GM12878 (cell line): ENCODE results near the gene AGGF1. TPM values are rescaled to one million over a fixed set of nuclear protein-coding genes. Genes with fewer than 3 reads are reported as not detected.
A peak's percentile ranks its signal among the peaks of the same experiment; 100 is the strongest.
"Not testable (repeated sequence)": the region's sequence is repeated elsewhere in the genome, so short reads cannot be mapped to it uniquely, and the experiment has no call there.

Source experiments
- ATAC-seq: fragments of 200-7000 bp; cut with Tn5 transposase; 3 replicates; pipeline ENCODE4 v1.9.1; 2020; ENCODE audit warnings: mild to moderate bottlenecking, moderate library complexity
- BruUV-seq: library from RNA; stranded (reverse); fragments of 400-500 nt; replicated peaks from 2 replicates; lab custom pipeline; 2021; lab: Mats Ljungman, UMichigan
- CTCF ChIA-PET: fragments of 300-600 bp; sonication (Branson Sonifier 250); formaldehyde crosslinking; extraction: SDS; loops from one replicate; lab custom pipeline; 2021; ENCODE audit warnings: inconsistent platforms; lab: Yijun Ruan, JAX
- POLR2A ChIA-PET: fragments of 350-600 bp; formaldehyde crosslinking; extraction: SDS; loops from one replicate; lab custom pipeline; 2021; ENCODE audit warnings: inconsistent platforms; lab: Charles Lee
- RAD21 ChIA-PET: fragments of 300-600 bp; sonication (Branson Sonifier 250); formaldehyde crosslinking; loops from one replicate; lab custom pipeline; 2023; ENCODE audit warnings: antibody characterized with exemption; ENCODE audit not compliant: unreplicated experiment; lab: Charles Lee
- SMC1A ChIA-PET: fragments of 300-600 bp; sonication (Branson Sonifier 250); formaldehyde crosslinking; loops from one replicate; lab custom pipeline; 2023; ENCODE audit not compliant: unreplicated experiment, uncharacterized antibody; lab: Charles Lee
- DNase-seq: peaks from one replicate; pipeline ENCODE4 v3.0.0-alpha.2; 2011; ENCODE audit warnings: low read depth, low spot score
- FAIRE-seq: peaks from 3 replicates; lab custom pipeline; 2011; peaks lifted over from hg19 to GRCh38; lab: Jason Lieb, UNC
- H2AFZ ChIP-seq: 2 replicates; pipeline ENCODE4 v1.6.0; 2011; ENCODE audit warnings: low read depth, low read length, control low read depth; ENCODE audit not compliant: control insufficient read depth
- H3K27ac ChIP-seq: 2 replicates; pipeline ENCODE4 v1.5.1; 2011; ENCODE audit warnings: control low read depth; ENCODE audit not compliant: control insufficient read depth, insufficient read depth
- H3K27me3 ChIP-seq, 2 experiments: replicated peaks in 1 of 2; 2 replicates each; pipeline versions ENCODE4 v1.6.0 to v1.6.1; 2011; ENCODE audit warnings: low read length in 1 of 2; ENCODE audit not compliant: control insufficient read depth in 2 of 2, insufficient read depth in 2 of 2
- H3K36me3 ChIP-seq, 2 experiments: 2 replicates each; pipeline ENCODE4 v1.5.1; 2011; ENCODE audit warnings: low read length in 1 of 2; ENCODE audit not compliant: control insufficient read depth in 2 of 2, insufficient read depth in 2 of 2
- H3K4me1 ChIP-seq: 2 replicates; pipeline ENCODE4 v1.6.1; 2011; ENCODE audit warnings: mild to moderate bottlenecking, low read length, moderate library complexity, mixed read lengths; ENCODE audit not compliant: control insufficient read depth, insufficient read depth
- H3K4me2 ChIP-seq: 2 replicates; pipeline ENCODE4 v1.6.0; 2011; ENCODE audit warnings: control low read depth; ENCODE audit not compliant: control insufficient read depth, insufficient read depth
- H3K4me3 ChIP-seq: fragments of 200-600 bp; sonication (generic); 2 replicates; pipeline ENCODE4 v1.5.1; 2016
- H3K79me2 ChIP-seq: 2 replicates; pipeline ENCODE4 v1.6.0; 2011; ENCODE audit warnings: low read length; ENCODE audit not compliant: control insufficient read depth, insufficient read depth
- H3K9ac ChIP-seq: 2 replicates; pipeline ENCODE4 v1.8.0; 2011; ENCODE audit warnings: low read length, control low read depth, mixed read lengths; ENCODE audit not compliant: control insufficient read depth, insufficient read depth
- H3K9me3 ChIP-seq: replicated peaks from 3 replicates; pipeline ENCODE4 v1.5.1; 2011; ENCODE audit warnings: mild to moderate bottlenecking, low read length; ENCODE audit not compliant: control insufficient read depth, insufficient read depth
- H4K20me1 ChIP-seq: 2 replicates; pipeline ENCODE4 v1.6.0; 2011; ENCODE audit not compliant: control insufficient read depth, insufficient read depth
- JUND ChIP-seq: IDR thresholded peaks from 2 replicates; pipeline ENCODE4 v1.6.1; 2012; ENCODE audit warnings: low read depth, mild to moderate bottlenecking, low read length, improper control_type of control experiment, moderate library complexity
- PAX5 ChIP-seq: IDR thresholded peaks from 2 replicates; pipeline ENCODE4 v1.6.1; 2011; ENCODE audit warnings: low read depth, low read length, borderline replicate concordance
- POLR2AphosphoS5 ChIP-seq: IDR thresholded peaks from 2 replicates; pipeline ENCODE4 v1.6.1; 2011; ENCODE audit warnings: mild to moderate bottlenecking, low read length, inconsistent platforms
- SMAD5 ChIP-seq: IDR thresholded peaks from 2 replicates; pipeline ENCODE4 v1.6.1; 2016; ENCODE audit warnings: antibody characterized with exemption, low read depth
- SRF ChIP-seq, 2 experiments: IDR thresholded peaks; 2 replicates each; pipeline ENCODE4 v1.6.1; 2011; ENCODE audit warnings: low read depth in 2 of 2, low read length in 2 of 2, mild to moderate bottlenecking in 1 of 2, moderate library complexity in 1 of 2
- TCF7 ChIP-seq: IDR thresholded peaks from 2 replicates; pipeline ENCODE4 v1.6.1; 2014; ENCODE audit warnings: antibody characterized with exemption, borderline replicate concordance
- WGBS: methylation state at CpG from one replicate; pipeline ENCODE4 v1.1.6; 2016; ENCODE audit warnings: low lambda C conversion rate; ENCODE audit not compliant: insufficient replicate concordance, insufficient coverage; ENCODE audit errors: missing lambda C conversion rate; 5-methylcytosine and 5-hydroxymethylcytosine counted together
- in situ Hi-C: fragments of 300-500 bp; cut with MboI; formaldehyde crosslinking; loops from 9 replicates; pipeline ENCODE4 v1.14.3; 2018; ENCODE audit warnings: mixed read lengths
- intact Hi-C: fragments of 100-400 bp; cut with micrococcal nuclease; formaldehyde crosslinking; loops from one replicate; pipeline ENCODE4 v1.14.2; 2022; ENCODE audit not compliant: unreplicated experiment
- polyA plus RNA-seq, 11 experiments: library from polyadenylated mRNA; depleted of rRNA in 4 of 11; unstranded in 6 of 11; stranded (reverse) in 5 of 11; fragments of >200 nt; fragmentation: Nextera tagmentation in 4 of 11; fragmentation: Illumina TruSeq in 1 of 11; extraction: Ambion mirVana in 4 of 11; extraction: Trizol in 1 of 11; gene quantifications; 1 replicate in 1 of 11; 2 replicates in 10 of 11; pipeline versions ENCODE4 v1.2.1 to v1.2.3, GENCODE V29; 2011 to 2016; ENCODE audit warnings: inconsistent platforms in 2 of 11, missing spikeins in 2 of 11, low read depth in 1 of 11
- small RNA-seq: library from RNA; depleted of rRNA; stranded (forward); fragments of <200 nt; gene quantifications from one replicate; pipeline ENCODE3, GENCODE V24; 2014
- total RNA-seq, 4 experiments: library from RNA; depleted of rRNA in 3 of 4; stranded (reverse); fragments of >200 nt in 3 of 4; fragmentation: Illumina TruSeq in 1 of 4; extraction: Trizol in 1 of 4; gene quantifications; 2 replicates each; pipeline versions ENCODE4 v1.2.1 to v1.2.3, GENCODE V29; 2013 to 2021
- TF ChIP-seq, protein P1 (sequence below): fragments of 450-650 bp; IDR thresholded peaks from 2 replicates; pipeline ENCODE4 v1.6.1; 2018; ENCODE audit warnings: mild to moderate bottlenecking, low read depth, moderate library complexity; ENCODE audit not compliant: partially characterized antibody
- TF ChIP-seq, protein P2 (sequence below): IDR thresholded peaks from 2 replicates; pipeline ENCODE4 v1.6.1; 2012; ENCODE audit warnings: low read depth, low read length, improper control_type of control experiment

AGGF1 gene
- total and polyA plus RNA-seq, 10 of the 15 experiments (the other 5 are each of a cell fraction or from before 2014, with no cell fraction given): 7.3 to 43.4 (median 20.2) TPM

DNA sequence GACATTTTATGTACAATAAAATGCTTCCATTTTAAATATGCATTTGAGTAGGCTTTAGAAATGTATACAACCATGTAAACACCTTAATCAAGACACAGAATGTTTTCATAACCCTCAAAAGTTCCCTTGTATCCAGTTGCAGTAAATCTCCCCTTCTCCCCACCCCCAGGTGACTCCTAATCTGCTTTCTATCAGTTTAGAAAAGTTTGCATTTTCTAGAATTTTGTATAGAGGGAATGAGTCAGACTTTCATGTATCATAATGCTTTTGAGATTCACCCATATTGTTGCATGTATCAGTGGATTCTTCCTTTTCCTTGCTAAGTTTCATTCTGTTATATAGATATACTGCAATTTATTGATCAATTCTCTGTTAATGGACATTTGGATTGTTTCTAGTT, 74.6 kb downstream of the AGGF1 start (continued):
- TF ChIP-seq, protein P1, sequence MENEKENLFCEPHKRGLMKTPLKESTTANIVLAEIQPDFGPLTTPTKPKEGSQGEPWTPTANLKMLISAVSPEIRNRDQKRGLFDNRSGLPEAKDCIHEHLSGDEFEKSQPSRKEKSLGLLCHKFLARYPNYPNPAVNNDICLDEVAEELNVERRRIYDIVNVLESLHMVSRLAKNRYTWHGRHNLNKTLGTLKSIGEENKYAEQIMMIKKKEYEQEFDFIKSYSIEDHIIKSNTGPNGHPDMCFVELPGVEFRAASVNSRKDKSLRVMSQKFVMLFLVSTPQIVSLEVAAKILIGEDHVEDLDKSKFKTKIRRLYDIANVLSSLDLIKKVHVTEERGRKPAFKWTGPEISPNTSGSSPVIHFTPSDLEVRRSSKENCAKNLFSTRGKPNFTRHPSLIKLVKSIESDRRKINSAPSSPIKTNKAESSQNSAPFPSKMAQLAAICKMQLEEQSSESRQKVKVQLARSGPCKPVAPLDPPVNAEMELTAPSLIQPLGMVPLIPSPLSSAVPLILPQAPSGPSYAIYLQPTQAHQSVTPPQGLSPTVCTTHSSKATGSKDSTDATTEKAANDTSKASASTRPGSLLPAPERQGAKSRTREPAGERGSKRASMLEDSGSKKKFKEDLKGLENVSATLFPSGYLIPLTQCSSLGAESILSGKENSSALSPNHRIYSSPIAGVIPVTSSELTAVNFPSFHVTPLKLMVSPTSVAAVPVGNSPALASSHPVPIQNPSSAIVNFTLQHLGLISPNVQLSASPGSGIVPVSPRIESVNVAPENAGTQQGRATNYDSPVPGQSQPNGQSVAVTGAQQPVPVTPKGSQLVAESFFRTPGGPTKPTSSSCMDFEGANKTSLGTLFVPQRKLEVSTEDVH: no peak
- TF ChIP-seq TCF7: no peak
- TF ChIP-seq JUND: no peak
- TF ChIP-seq SMAD5: no peak
- TF ChIP-seq SRF (IDR thresholded peaks at IDR 0.05; ENCODE audit: low read depth in 2 of 2, low read length in 2 of 2): no peak
- TF ChIP-seq POLR2AphosphoS5: no peak
- no peak for TF ChIP-seq PAX5
- TF ChIP-seq, protein P2, sequence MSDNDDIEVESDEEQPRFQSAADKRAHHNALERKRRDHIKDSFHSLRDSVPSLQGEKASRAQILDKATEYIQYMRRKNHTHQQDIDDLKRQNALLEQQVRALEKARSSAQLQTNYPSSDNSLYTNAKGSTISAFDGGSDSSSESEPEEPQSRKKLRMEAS: no peak
- TF ChIP-seq, all 136 proteins: peak for 0

DNA sequence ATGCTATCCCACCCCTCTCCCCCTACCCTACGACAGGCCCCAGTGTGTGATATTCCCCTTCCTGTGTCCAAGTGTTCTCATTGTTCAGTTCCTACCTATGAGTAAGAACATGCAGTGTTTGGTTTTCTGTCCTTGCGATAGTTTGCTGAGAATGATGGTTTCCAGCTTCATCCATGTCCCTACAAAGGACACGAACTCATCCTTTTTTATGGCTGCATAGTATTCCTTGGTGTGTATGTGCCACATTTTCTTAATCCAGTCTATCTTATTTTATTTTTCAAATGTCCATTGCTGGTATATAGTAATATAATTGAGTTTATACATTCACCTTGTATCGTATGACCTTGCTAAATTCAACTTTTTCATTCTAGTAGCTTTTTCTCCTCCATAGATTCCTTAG, 76.8 kb downstream of the AGGF1 start:
- CTCF ChIA-PET: interaction anchor here (0.6 to 1.6 kb wide), 2 partner anchors 22 to 23 kb away, joined by 3 to 4 read pairs; no protein-coding TSS in a partner anchor
- RAD21 ChIA-PET, FAIRE-seq: not testable (repeated sequence)

More for the DNA sequence above, 76.8 kb downstream of the AGGF1 start:
- DNase-seq, H3K36me3 ChIP-seq, H4K20me1 ChIP-seq, SMC1A ChIA-PET, in situ Hi-C loops, H3K4me1 ChIP-seq, H3K9ac ChIP-seq, POLR2A ChIA-PET, BruUV-seq, H2AFZ ChIP-seq, H3K4me3 ChIP-seq, H3K27ac ChIP-seq, H3K4me2 ChIP-seq, H3K9me3 ChIP-seq, H3K27me3 ChIP-seq, H3K79me2 ChIP-seq, ATAC-seq, intact Hi-C loops: not testable (repeated sequence)
- 71% methylated on average over 4 of the region's 4 CpGs for WGBS

Small RNA genes within 50 kb of the gene (small RNA-seq; reads per million reads assigned to genes)
- 26.3 reads per million, percentile 98 among the genes with 10 or more reads in this experiment for gene SNORA47

Other genes starting within 250 kb of the AGGF1 start
- gene F2RL1, start 211.4 kb upstream of the AGGF1 start, total RNA-seq (2014; rRNA removed): 0.38 TPM in 1 of 2 replicates, not detected in the other
- gene F2RL1, start 211.4 kb upstream of the AGGF1 start, total RNA-seq (2014; rRNA removed; fragmentation: Illumina TruSeq; extraction: Trizol): not detected in 2 replicates
- 0.10 and 0.16 TPM in 2 replicates for gene F2RL1, start 211.4 kb upstream of the AGGF1 start, total RNA-seq (2021)
- 0.03 and 0.04 TPM in 2 replicates for gene F2RL1, start 211.4 kb upstream of the AGGF1 start, polyA plus RNA-seq (2011; rRNA removed)
- not detected in 2 replicates for gene F2RL1, start 211.4 kb upstream of the AGGF1 start, polyA plus RNA-seq (2014; fragmentation: Illumina TruSeq; extraction: Trizol)
- not detected for gene F2RL1, start 211.4 kb upstream of the AGGF1 start, polyA plus RNA-seq (2014; fragmentation: Nextera tagmentation; extraction: Ambion mirVana)
- gene F2RL1, start 211.4 kb upstream of the AGGF1 start, polyA plus RNA-seq (2014; rRNA removed): 0.05 TPM in 1 of 2 replicates, not detected in the other
- not detected for gene F2RL1, start 211.4 kb upstream of the AGGF1 start, polyA plus RNA-seq (2016; fragmentation: Nextera tagmentation; extraction: Ambion mirVana)
- 0.33 TPM in 1 of 2 replicates, not detected in the other for gene S100Z, start 180.4 kb upstream of the AGGF1 start, total RNA-seq (2014; rRNA removed)
- gene S100Z, start 180.4 kb upstream of the AGGF1 start, total RNA-seq (2014; rRNA removed; fragmentation: Illumina TruSeq; extraction: Trizol): 0.13 and 0.23 TPM in 2 replicates
- 0.44 TPM in 1 of 2 replicates, not detected in the other for gene S100Z, start 180.4 kb upstream of the AGGF1 start, total RNA-seq (2021)
- gene S100Z, start 180.4 kb upstream of the AGGF1 start, polyA plus RNA-seq (2011; rRNA removed): 0.18 and 0.40 TPM in 2 replicates
- gene S100Z, start 180.4 kb upstream of the AGGF1 start, polyA plus RNA-seq (2014; fragmentation: Illumina TruSeq; extraction: Trizol): 0.18 TPM in 1 of 2 replicates, not detected in the other
- gene S100Z, start 180.4 kb upstream of the AGGF1 start, polyA plus RNA-seq (2014; fragmentation: Nextera tagmentation; extraction: Ambion mirVana): under 1 TPM; 0.42 to 0.48 TPM
- gene S100Z, start 180.4 kb upstream of the AGGF1 start, polyA plus RNA-seq (2014; rRNA removed): 0.51 TPM in 1 of 2 replicates, not detected in the other
- under 1 TPM in 1 of 2 experiments, not detected in 1; 0.12 TPM for gene S100Z, start 180.4 kb upstream of the AGGF1 start, polyA plus RNA-seq (2016; fragmentation: Nextera tagmentation; extraction: Ambion mirVana)
- not detected in 2 replicates for gene CRHBP, start 77.4 kb upstream of the AGGF1 start, total RNA-seq (2014; rRNA removed)
- gene CRHBP, start 77.4 kb upstream of the AGGF1 start, total RNA-seq (2014; rRNA removed; fragmentation: Illumina TruSeq; extraction: Trizol): 0.09 TPM in 1 of 2 replicates, not detected in the other
- gene CRHBP, start 77.4 kb upstream of the AGGF1 start, total RNA-seq (2021): not detected in 2 replicates
- 0.04 and 0.24 TPM in 2 replicates for gene CRHBP, start 77.4 kb upstream of the AGGF1 start, polyA plus RNA-seq (2011; rRNA removed)
- not detected in 2 replicates for gene CRHBP, start 77.4 kb upstream of the AGGF1 start, polyA plus RNA-seq (2014; fragmentation: Illumina TruSeq; extraction: Trizol)
- not detected for gene CRHBP, start 77.4 kb upstream of the AGGF1 start, polyA plus RNA-seq (2014; fragmentation: Nextera tagmentation; extraction: Ambion mirVana)
- 0.11 and 0.32 TPM in 2 replicates for gene CRHBP, start 77.4 kb upstream of the AGGF1 start, polyA plus RNA-seq (2014; rRNA removed)
- gene CRHBP, start 77.4 kb upstream of the AGGF1 start, polyA plus RNA-seq (2016; fragmentation: Nextera tagmentation; extraction: Ambion mirVana): not detected
- 0.93 and 1.5 TPM in 2 replicates for gene ZBED3, start 56.9 kb downstream of the AGGF1 start, total RNA-seq (2014; rRNA removed)
- 1.6 and 1.9 TPM in 2 replicates for gene ZBED3, start 56.9 kb downstream of the AGGF1 start, total RNA-seq (2014; rRNA removed; fragmentation: Illumina TruSeq; extraction: Trizol)
- 14.1 and 16.9 TPM in 2 replicates for gene ZBED3, start 56.9 kb downstream of the AGGF1 start, total RNA-seq (2021)
- gene ZBED3, start 56.9 kb downstream of the AGGF1 start, polyA plus RNA-seq (2011; rRNA removed): 3.4 and 5.0 TPM in 2 replicates
- gene ZBED3, start 56.9 kb downstream of the AGGF1 start, polyA plus RNA-seq (2014; fragmentation: Illumina TruSeq; extraction: Trizol): 12.7 and 14.5 TPM in 2 replicates
- gene ZBED3, start 56.9 kb downstream of the AGGF1 start, polyA plus RNA-seq (2014; fragmentation: Nextera tagmentation; extraction: Ambion mirVana): 1 to 10 TPM; 1.8 to 2.1 TPM
- gene ZBED3, start 56.9 kb downstream of the AGGF1 start, polyA plus RNA-seq (2014; rRNA removed): 6.7 and 7.9 TPM in 2 replicates
- 1 to 10 TPM; 1.0 to 2.9 TPM for gene ZBED3, start 56.9 kb downstream of the AGGF1 start, polyA plus RNA-seq (2016; fragmentation: Nextera tagmentation; extraction: Ambion mirVana)
- gene PDE8B, start 180.3 kb downstream of the AGGF1 start, total RNA-seq (2014; rRNA removed): under 0.01 and 0.06 TPM in 2 replicates
- 0.04 and 0.05 TPM in 2 replicates for gene PDE8B, start 180.3 kb downstream of the AGGF1 start, total RNA-seq (2014; rRNA removed; fragmentation: Illumina TruSeq; extraction: Trizol)
- gene PDE8B, start 180.3 kb downstream of the AGGF1 start, total RNA-seq (2021): 0.05 TPM in 1 of 2 replicates, not detected in the other
- gene PDE8B, start 180.3 kb downstream of the AGGF1 start, polyA plus RNA-seq (2011; rRNA removed): 0.09 TPM in 1 of 2 replicates, not detected in the other
- gene PDE8B, start 180.3 kb downstream of the AGGF1 start, polyA plus RNA-seq (2014; fragmentation: Illumina TruSeq; extraction: Trizol): 0.03 and 0.30 TPM in 2 replicates
- under 1 TPM; 0.20 to 0.31 TPM for gene PDE8B, start 180.3 kb downstream of the AGGF1 start, polyA plus RNA-seq (2014; fragmentation: Nextera tagmentation; extraction: Ambion mirVana)
- not detected in 2 replicates for gene PDE8B, start 180.3 kb downstream of the AGGF1 start, polyA plus RNA-seq (2014; rRNA removed)
- gene PDE8B, start 180.3 kb downstream of the AGGF1 start, polyA plus RNA-seq (2016; fragmentation: Nextera tagmentation; extraction: Ambion mirVana): under 1 TPM; 0.37 to 0.44 TPM